Measurements from ENCODE around the gene PACRG. TPM values are rescaled to one million over a fixed set of nuclear protein-coding genes. Genes with fewer than 3 reads are reported as not detected.

The PACRG gene
- total and polyA plus RNA-seq, 4 donors, result 0.47 to 3.8 (median 2.4) TPM

- Histone ChIP-seq H3K9ac (ENCODE audit: low read depth in 1 of 2, low read length in 2 of 2) (no peak overlapping the region), H3K4me1 (ENCODE audit: control insufficient read depth in 4 of 4, insufficient read depth in 4 of 4, low read length in 3 of 4) (no peaks in the 10 kb centered on the region), H3K27me3 (ENCODE audit: control insufficient read depth in 4 of 4, insufficient read depth in 4 of 4, low read length in 3 of 4) (no peaks in the 10 kb centered on the region), H3K27ac (ENCODE audit: low read depth in 1 of 2, low read length in 2 of 2) (no peak overlapping the region), H3K9me3 (ENCODE audit: control insufficient read depth in 4 of 4, low read length in 3 of 4) (no peaks in the 10 kb centered on the region), H3K4me3 (ENCODE audit: low read depth in 1 of 3, low read length in 3 of 3) (no peak overlapping the region), H3K36me3 (ENCODE audit: control insufficient read depth in 4 of 4, insufficient read depth in 3 of 4, low read depth in 1 of 4, low read length in 3 of 4) (no peaks in the 10 kb centered on the region)
- TF ChIP-seq NR2F2 (IDR thresholded peaks at IDR 0.05) (no peak), FOXA2 (IDR thresholded peaks at IDR 0.05) (no peak), REST (IDR thresholded peaks at IDR 0.05) (no peak), GABPA (IDR thresholded peaks at IDR 0.05 in 1 of 2, conservative IDR thresholded peaks at IDR 0.05 in 1 of 2) (no peak), FOXA1 (IDR thresholded peaks at IDR 0.05) (no peak), SP1 (IDR thresholded peaks at IDR 0.05) (no peak), CTCF (IDR thresholded peaks at IDR 0.05; ENCODE audit: low read depth, low read length, missing input control) (no peak), EGR1 (IDR thresholded peaks at IDR 0.05; ENCODE audit: low read depth in 2 of 2) (no peak)
- TF ChIP-seq, protein P1, sequence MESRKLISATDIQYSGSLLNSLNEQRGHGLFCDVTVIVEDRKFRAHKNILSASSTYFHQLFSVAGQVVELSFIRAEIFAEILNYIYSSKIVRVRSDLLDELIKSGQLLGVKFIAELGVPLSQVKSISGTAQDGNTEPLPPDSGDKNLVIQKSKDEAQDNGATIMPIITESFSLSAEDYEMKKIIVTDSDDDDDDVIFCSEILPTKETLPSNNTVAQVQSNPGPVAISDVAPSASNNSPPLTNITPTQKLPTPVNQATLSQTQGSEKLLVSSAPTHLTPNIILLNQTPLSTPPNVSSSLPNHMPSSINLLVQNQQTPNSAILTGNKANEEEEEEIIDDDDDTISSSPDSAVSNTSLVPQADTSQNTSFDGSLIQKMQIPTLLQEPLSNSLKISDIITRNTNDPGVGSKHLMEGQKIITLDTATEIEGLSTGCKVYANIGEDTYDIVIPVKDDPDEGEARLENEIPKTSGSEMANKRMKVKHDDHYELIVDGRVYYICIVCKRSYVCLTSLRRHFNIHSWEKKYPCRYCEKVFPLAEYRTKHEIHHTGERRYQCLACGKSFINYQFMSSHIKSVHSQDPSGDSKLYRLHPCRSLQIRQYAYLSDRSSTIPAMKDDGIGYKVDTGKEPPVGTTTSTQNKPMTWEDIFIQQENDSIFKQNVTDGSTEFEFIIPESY (IDR thresholded peaks at IDR 0.05), result no peak
- no peak for DNase-seq (ENCODE audit: low spot score)
- WGBS, result 70% methylated on average over 5 of the region's 5 CpGs
Observed at GRCh38 chr6:162690158-162690557, 37.6 kb upstream of the PACRG start.

DNA sequence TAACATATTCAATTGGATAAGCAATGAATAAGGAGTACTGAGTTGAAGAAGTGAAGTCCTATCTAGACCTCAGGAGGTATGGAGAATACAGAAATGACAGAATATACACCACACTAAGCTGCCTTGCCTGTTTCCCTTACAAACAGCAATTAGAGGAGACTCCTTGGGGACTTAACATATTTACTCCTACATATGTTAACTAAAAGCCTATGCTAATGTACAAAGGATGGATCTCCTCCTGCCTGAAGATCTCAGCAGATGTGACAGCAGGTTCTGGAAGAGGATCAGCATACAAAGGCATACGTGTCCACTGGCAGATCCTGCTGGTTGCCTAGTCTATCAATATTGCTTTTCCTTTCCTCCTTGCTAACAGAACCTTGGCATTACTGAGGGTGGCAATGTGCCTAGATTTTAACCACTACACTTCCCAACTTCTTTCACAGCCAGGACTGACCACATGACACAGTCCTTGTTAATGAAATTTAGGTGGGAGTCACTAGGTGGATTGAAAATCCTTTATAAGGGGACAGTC is 29.8 kb upstream of the PACRG start:
- no peak for DNase-seq (ENCODE audit: low spot score)
- Histone ChIP-seq H3K9ac (ENCODE audit: low read depth in 1 of 2, low read length in 2 of 2) (no peak overlapping the region), H3K4me1 (ENCODE audit: control insufficient read depth in 4 of 4, insufficient read depth in 4 of 4, low read length in 3 of 4) (no peaks in the 10 kb centered on the region), H3K4me3 (ENCODE audit: low read depth in 1 of 3, low read length in 3 of 3) (no peak overlapping the region), H3K27me3 (ENCODE audit: control insufficient read depth in 4 of 4, insufficient read depth in 4 of 4, low read length in 3 of 4) (no peaks in the 10 kb centered on the region), H3K27ac (ENCODE audit: low read depth in 1 of 2, low read length in 2 of 2) (no peak overlapping the region), H3K9me3 (ENCODE audit: control insufficient read depth in 4 of 4, low read length in 3 of 4) (no peaks in the 10 kb centered on the region), H3K36me3 (ENCODE audit: control insufficient read depth in 4 of 4, insufficient read depth in 3 of 4, low read depth in 1 of 4, low read length in 3 of 4) (no peaks in the 10 kb centered on the region)
- no peak for TF ChIP-seq GABPA (IDR thresholded peaks at IDR 0.05 in 1 of 2, conservative IDR thresholded peaks at IDR 0.05 in 1 of 2)
- no peak for TF ChIP-seq SP1 (IDR thresholded peaks at IDR 0.05)
- WGBS, result 38% methylated on average over 1 of the region's 1 CpG

- Histone ChIP-seq H3K27ac (ENCODE audit: low read depth in 1 of 2, low read length in 2 of 2) (no peak overlapping the region), H3K27me3 (ENCODE audit: control insufficient read depth in 4 of 4, insufficient read depth in 4 of 4, low read length in 3 of 4) (no peaks in the 10 kb centered on the region), H3K36me3 (ENCODE audit: control insufficient read depth in 4 of 4, insufficient read depth in 3 of 4, low read depth in 1 of 4, low read length in 3 of 4) (no peaks in the 10 kb centered on the region), H3K4me3 (ENCODE audit: low read depth in 1 of 3, low read length in 3 of 3) (no peak overlapping the region), H3K4me1 (ENCODE audit: control insufficient read depth in 4 of 4, insufficient read depth in 4 of 4, low read length in 3 of 4) (no peaks in the 10 kb centered on the region), H3K9ac (ENCODE audit: low read depth in 1 of 2, low read length in 2 of 2) (no peak overlapping the region), H3K9me3 (ENCODE audit: control insufficient read depth in 4 of 4, low read length in 3 of 4) (no peaks in the 10 kb centered on the region)
- no peak for DNase-seq (ENCODE audit: low spot score)
- TF ChIP-seq GABPA (IDR thresholded peaks at IDR 0.05 in 1 of 2, conservative IDR thresholded peaks at IDR 0.05 in 1 of 2), result no peak
- TF ChIP-seq, protein P2, sequence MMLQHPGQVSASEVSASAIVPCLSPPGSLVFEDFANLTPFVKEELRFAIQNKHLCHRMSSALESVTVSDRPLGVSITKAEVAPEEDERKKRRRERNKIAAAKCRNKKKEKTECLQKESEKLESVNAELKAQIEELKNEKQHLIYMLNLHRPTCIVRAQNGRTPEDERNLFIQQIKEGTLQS (IDR thresholded peaks at IDR 0.05), result no peak
- TF ChIP-seq CTCF (IDR thresholded peaks at IDR 0.05; ENCODE audit: low read depth, low read length, missing input control), result no peak
- TF ChIP-seq EGR1 (IDR thresholded peaks at IDR 0.05; ENCODE audit: low read depth in 2 of 2), result no peak
- TF ChIP-seq FOXA2 (IDR thresholded peaks at IDR 0.05), result no peak
- no peak for TF ChIP-seq JUND (IDR thresholded peaks at IDR 0.05)
- no peak for TF ChIP-seq FOXA1 (IDR thresholded peaks at IDR 0.05)
- no peak for TF ChIP-seq RXRA (IDR thresholded peaks at IDR 0.05)
- TF ChIP-seq, protein P1 (IDR thresholded peaks at IDR 0.05), result no peak
- TF ChIP-seq NR2F2 (IDR thresholded peaks at IDR 0.05), result no peak
Observed at GRCh38 chr6:162698440-162698839, 29.3 kb upstream of the PACRG start.
